Naive B cell (primary cell): Measurements from ENCODE around the gene MYO18A. TPM values are rescaled to one million over a fixed set of nuclear protein-coding genes. Genes with fewer than 3 reads are reported as not detected.
"Not testable (repeated sequence)": the region's sequence is repeated elsewhere in the genome, so short reads cannot be mapped to it uniquely, and the experiment has no call there.

Experiments used
- ATAC-seq, 2 donors: fragments of 150-1000 bp; cut with Tn5 transposase; 2 replicates each; pipeline ENCODE4 v1.10.0; 2021; ENCODE audit warnings: low read depth in 2 of 2, mild to moderate bottlenecking in 2 of 2, moderate library complexity in 2 of 2
- DNase-seq: peaks from one replicate; pipeline ENCODE4 v3.0.0; 2022
- H3K27ac Mint-ChIP-seq, 6 donors: one replicate each; pipeline ENCODE4 v1.8.0; 2020 to 2022; ENCODE audit warnings: mild to moderate bottlenecking in 6 of 6, mixed read lengths in 6 of 6, moderate library complexity in 5 of 6, inconsistent platforms in 2 of 6
- H3K27me3 Mint-ChIP-seq, 3 donors: one replicate each; pipeline ENCODE4 v1.8.0; 2021 to 2022; ENCODE audit warnings: mixed read lengths in 3 of 3, mild to moderate bottlenecking in 1 of 3
- H3K36me3 Mint-ChIP-seq, 2 donors: one replicate each; pipeline ENCODE4 v1.8.0; 2020 to 2022; ENCODE audit warnings: mixed read lengths in 2 of 2, inconsistent platforms in 1 of 2, mild to moderate bottlenecking in 1 of 2
- H3K4me1 Mint-ChIP-seq, 3 donors: one replicate each; pipeline ENCODE4 v1.8.0; 2020 to 2022; ENCODE audit warnings: mixed read lengths in 3 of 3, inconsistent platforms in 1 of 3, mild to moderate bottlenecking in 1 of 3, moderate library complexity in 1 of 3
- H3K4me3 Mint-ChIP-seq, 8 donors: one replicate each; pipeline ENCODE4 v1.8.0; 2020 to 2022; ENCODE audit warnings: mild to moderate bottlenecking in 8 of 8, mixed read lengths in 8 of 8, moderate library complexity in 8 of 8, inconsistent platforms in 2 of 8
- H3K9me3 Mint-ChIP-seq, 7 donors: one replicate each; pipeline ENCODE4 v1.8.0; 2020 to 2022; ENCODE audit warnings: mixed read lengths in 7 of 7, mild to moderate bottlenecking in 5 of 7, inconsistent platforms in 2 of 7, moderate library complexity in 1 of 7
- polyA plus RNA-seq, 6 donors: library from polyadenylated mRNA; unstranded; fragments of 300-500 nt; fragmentation: Illumina TruSeq; gene quantifications; one replicate each; pipeline ENCODE4 v1.2.3, GENCODE V29; 2021; ENCODE audit warnings: low read depth in 6 of 6

Gene MYO18A
- polyA plus RNA-seq: 10 to 100 TPM in 5 of 6 donors, 1 to 10 TPM in 1; 5.1 to 51.6 (median 17.0) TPM

DNA sequence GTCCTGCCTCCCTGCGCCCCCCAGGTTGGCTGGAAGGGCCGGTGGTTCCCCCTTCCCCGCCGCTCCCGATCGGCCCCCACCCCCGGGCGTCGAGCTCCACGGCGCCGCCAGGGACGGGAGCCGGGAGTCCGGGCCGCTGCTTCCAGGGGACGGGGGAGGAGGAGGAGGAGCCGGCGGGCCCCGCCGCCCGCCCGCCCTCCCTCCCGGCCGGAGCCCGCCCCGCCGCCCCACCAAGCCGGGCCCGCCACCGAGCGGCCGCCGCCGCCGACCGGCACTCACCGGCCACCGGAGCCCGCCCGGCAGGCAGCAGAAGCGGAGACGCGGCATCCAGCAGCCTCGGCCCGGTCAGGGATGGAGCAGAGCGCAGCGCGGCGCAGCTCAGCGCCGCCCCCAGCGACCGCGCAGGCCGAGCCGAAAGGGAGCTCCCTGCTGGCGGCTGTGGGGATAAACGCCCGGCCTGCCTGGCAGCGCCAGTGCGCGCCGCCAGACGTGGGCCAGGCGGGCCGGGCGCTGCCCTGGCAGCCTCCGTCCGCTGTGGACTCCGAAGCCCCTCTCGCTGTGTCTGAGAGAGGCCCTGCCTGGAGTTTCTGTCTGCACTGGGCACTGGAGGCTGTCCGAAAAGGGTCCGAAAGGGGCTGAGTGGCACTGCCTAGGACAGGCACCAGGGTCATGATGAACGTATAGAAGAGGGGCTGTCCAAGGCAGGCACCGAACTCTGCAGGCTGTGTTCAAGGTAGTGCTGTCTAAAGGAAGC is at the start of gene MYO18A:
TSS of gene MYO18A (minus strand) at position 365 of the 754 bp plus-strand sequence. CDS start 13,458 bp downstream, outside the sequence.
- Mint-ChIP-seq H3K4me3 (peak within 1 kb of the TSS; percentile 29 to 82 (median 67)), H3K27me3 (peaks cover 0 to 17% (median 6%) of the 10 kb centered on the region in 3 donors), H3K4me1 (peaks cover 10 to 21% (median 12%) of the 10 kb centered on the region in 3 donors), H3K36me3 (no peaks in the 10 kb centered on the region), H3K9me3 (peaks cover 0 to 3% (median 0%) of the 10 kb centered on the region in 7 donors), H3K27ac (no peak within 1 kb of the TSS)
- peak; percentile 75 for DNase-seq
- ATAC-seq: peak; percentile 90 to 91

GRCh38 chr17:29225396-29225795 is 45.2 kb upstream of the MYO18A start:
- H3K9me3 Mint-ChIP-seq: no peaks in the 10 kb centered on the region
- no peak overlapping the region for H3K4me3 Mint-ChIP-seq
- H3K4me1 Mint-ChIP-seq: no peaks in the 10 kb centered on the region
- H3K27me3 Mint-ChIP-seq: no peaks in the 10 kb centered on the region
- no peaks in the 10 kb centered on the region for H3K36me3 Mint-ChIP-seq
- peak overlapping the region in 1 of 6 donors; percentile 11 for H3K27ac Mint-ChIP-seq
- ATAC-seq (no peak), DNase-seq (no peak)

DNA sequence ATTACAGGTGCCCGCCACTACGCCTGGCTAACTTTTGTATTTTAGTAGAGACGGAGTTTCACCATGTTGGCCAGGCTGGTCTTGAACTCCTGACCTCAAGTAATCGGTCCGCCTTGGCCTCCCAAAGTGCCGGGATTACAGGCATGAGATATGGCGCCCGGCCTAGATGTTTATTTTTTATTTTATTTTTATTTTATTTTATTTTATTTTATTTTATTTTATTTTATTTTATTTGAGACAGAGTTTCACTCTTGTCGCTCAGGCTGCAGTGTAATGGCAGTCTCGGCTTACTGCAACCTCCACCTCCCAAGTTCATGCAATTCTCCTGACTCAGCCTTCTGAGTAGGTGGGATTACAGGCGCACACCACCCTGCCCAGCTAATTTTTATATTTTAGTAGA is 41.1 kb upstream of the MYO18A start:
- H3K27me3 Mint-ChIP-seq, H3K36me3 Mint-ChIP-seq, H3K4me3 Mint-ChIP-seq, H3K9me3 Mint-ChIP-seq, ATAC-seq, DNase-seq, H3K27ac Mint-ChIP-seq, H3K4me1 Mint-ChIP-seq: not testable (repeated sequence)

- peak; percentile 95 to 97 for ATAC-seq
- Mint-ChIP-seq H3K36me3 (no peaks in the 10 kb centered on the region), H3K27ac (peak overlapping the region in 1 of 6 donors; percentile 20), H3K27me3 (peaks cover 0 to 8% (median 0%) of the 10 kb centered on the region in 3 donors), H3K4me1 (peaks cover 0 to 8% (median 0%) of the 10 kb centered on the region in 3 donors), H3K4me3 (no peak overlapping the region), H3K9me3 (no peaks in the 10 kb centered on the region)
- DNase-seq: peak; percentile 58
Observed at GRCh38 chr17:29219378-29220047, 39.3 kb upstream of the MYO18A start.

GRCh38 chr17:29216856-29217255 is 36.7 kb upstream of the MYO18A start:
- no peaks in the 10 kb centered on the region for H3K9me3 Mint-ChIP-seq
- no peak for DNase-seq
- peaks cover 0 to 8% (median 0%) of the 10 kb centered on the region in 3 donors for H3K4me1 Mint-ChIP-seq
- peaks cover 0 to 8% (median 0%) of the 10 kb centered on the region in 3 donors for H3K27me3 Mint-ChIP-seq
- no peaks in the 10 kb centered on the region for H3K36me3 Mint-ChIP-seq
- ATAC-seq: no peak
- no peak overlapping the region for H3K4me3 Mint-ChIP-seq
- H3K27ac Mint-ChIP-seq: peak overlapping the region in 1 of 6 donors; percentile 14

DNA sequence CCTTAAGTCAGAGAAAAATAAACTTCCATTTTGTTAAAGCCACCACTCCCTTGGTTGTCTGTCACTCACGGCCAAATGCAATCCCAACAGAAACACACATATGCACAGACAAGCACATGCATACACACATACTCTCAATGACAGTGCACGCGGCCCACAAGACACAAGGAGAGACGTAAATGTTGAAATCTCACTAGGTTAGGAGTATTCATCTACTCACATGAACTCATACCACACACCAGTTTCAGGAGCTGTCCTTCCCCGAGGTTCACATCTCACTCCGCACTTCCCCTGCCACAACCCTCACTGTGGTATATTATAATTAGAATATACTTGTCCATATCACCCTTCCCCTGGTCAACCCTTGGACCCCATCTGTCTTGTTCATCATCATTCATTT is 36.0 kb upstream of the MYO18A start:
- Mint-ChIP-seq H3K36me3 (no peaks in the 10 kb centered on the region), H3K4me1 (peaks cover 0 to 8% (median 0%) of the 10 kb centered on the region in 3 donors), H3K9me3 (no peaks in the 10 kb centered on the region), H3K27ac (peak overlapping the region in 1 of 6 donors; percentile 14), H3K27me3 (peaks cover 0 to 8% (median 0%) of the 10 kb centered on the region in 3 donors), H3K4me3 (no peak overlapping the region)
- DNase-seq (no peak), ATAC-seq (no peak)

- Mint-ChIP-seq H3K27ac (no peak overlapping the region), H3K27me3 (peaks cover 0 to 8% (median 0%) of the 10 kb centered on the region in 3 donors), H3K4me1 (peaks cover 0 to 8% (median 0%) of the 10 kb centered on the region in 3 donors), H3K36me3 (no peaks in the 10 kb centered on the region), H3K9me3 (no peaks in the 10 kb centered on the region), H3K4me3 (no peak overlapping the region)
- ATAC-seq (no peak), DNase-seq (no peak)
Observed at GRCh38 chr17:29215717-29216116, 35.5 kb upstream of the MYO18A start.

- peaks cover 0 to 8% (median 0%) of the 10 kb centered on the region in 3 donors for H3K27me3 Mint-ChIP-seq
- peaks cover 0 to 8% (median 0%) of the 10 kb centered on the region in 3 donors for H3K4me1 Mint-ChIP-seq
- H3K27ac Mint-ChIP-seq: peak overlapping the region in 1 of 6 donors; percentile 33
- no peak for ATAC-seq
- H3K9me3 Mint-ChIP-seq: no peaks in the 10 kb centered on the region
- no peaks in the 10 kb centered on the region for H3K36me3 Mint-ChIP-seq
- no peak for DNase-seq
- H3K4me3 Mint-ChIP-seq: peak overlapping the region in 1 of 8 donors; percentile 47
Observed at GRCh38 chr17:29215174-29215573, 35.0 kb upstream of the MYO18A start.

DNA sequence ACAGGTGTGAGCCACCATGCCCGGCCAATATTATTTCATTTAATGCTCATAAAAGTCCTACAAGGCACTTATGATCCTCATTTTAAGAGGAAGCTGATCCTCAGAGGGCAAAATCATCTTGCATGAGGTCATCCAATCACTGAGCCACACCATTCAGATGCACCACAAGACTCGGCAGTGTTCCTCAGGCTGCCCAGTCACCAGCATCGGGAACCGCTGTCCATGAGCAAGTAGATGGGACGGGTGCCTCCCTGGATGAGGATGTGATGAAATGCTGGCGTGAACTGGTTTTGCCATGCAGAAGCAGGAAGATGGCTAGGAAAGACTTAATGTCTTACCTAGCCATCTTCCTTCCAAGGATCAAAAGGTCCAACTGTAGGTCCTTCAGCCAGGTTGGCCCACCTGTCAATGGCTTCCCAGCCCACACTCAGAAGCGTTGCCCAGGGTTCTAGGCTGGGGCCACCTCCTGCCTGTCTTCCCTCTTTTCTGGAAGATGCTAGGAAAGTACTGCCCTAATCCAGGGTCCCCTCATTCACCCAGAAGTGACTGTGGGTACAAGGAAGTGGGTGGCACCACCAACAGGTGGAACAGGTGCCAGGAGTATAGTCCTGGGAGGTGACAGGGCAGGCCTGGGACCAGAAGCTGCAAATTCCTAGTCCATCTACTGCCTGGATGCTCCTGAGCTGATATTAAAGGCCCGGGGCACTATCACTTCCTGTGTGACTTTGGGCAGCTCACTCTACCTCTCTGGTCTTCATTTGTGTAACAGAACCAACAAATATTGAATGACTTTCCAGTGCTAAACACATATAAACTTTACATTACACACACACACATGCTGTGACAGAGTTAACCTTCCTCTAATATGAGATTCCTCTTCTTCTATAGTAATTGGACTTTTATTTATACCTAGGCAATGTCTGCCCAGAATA is 34.3 kb upstream of the MYO18A start:
- peaks cover 0 to 8% (median 0%) of the 10 kb centered on the region in 3 donors for H3K27me3 Mint-ChIP-seq
- peaks cover 0 to 4% (median 0%) of the 10 kb centered on the region in 3 donors for H3K4me1 Mint-ChIP-seq
- H3K4me3 Mint-ChIP-seq: no peak overlapping the region
- DNase-seq: no peak
- H3K27ac Mint-ChIP-seq: peak overlapping the region in 1 of 6 donors; percentile 33
- no peaks in the 10 kb centered on the region for H3K9me3 Mint-ChIP-seq
- no peaks in the 10 kb centered on the region for H3K36me3 Mint-ChIP-seq
- no peak for ATAC-seq

DNA sequence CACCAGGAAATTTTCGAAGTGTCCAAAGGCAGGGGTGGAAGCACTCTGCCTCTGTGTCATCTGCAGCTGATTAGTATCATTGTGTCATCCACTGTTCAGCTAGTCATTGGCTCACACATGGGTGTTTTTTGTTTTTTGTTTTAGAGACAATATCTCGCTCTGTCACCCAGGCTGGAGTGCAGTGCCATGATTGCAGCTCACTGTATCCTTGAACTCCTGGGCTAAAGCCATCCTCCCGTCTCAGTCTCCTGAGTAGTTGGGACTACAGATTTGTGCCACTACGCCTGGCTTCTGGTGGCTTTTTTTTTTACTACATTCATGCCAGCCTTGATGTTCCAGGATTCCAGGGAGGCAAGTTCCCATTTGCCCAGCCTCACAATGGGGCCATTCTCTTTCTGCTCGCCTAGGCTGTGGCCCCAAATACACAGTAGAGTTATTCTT is 32.5 kb upstream of the MYO18A start:
- H3K36me3 Mint-ChIP-seq: no peaks in the 10 kb centered on the region
- ATAC-seq (no peak), DNase-seq (no peak)
- peaks cover 0 to 8% (median 0%) of the 10 kb centered on the region in 3 donors for H3K27me3 Mint-ChIP-seq
- H3K27ac Mint-ChIP-seq: no peak overlapping the region
- H3K4me1 Mint-ChIP-seq: no peaks in the 10 kb centered on the region
- H3K4me3 Mint-ChIP-seq: no peak overlapping the region
- H3K9me3 Mint-ChIP-seq: no peaks in the 10 kb centered on the region

GRCh38 chr17:29212094-29212631 is 32.0 kb upstream of the MYO18A start:
- Mint-ChIP-seq H3K9me3 (no peaks in the 10 kb centered on the region), H3K27ac (no peak overlapping the region), H3K36me3 (no peaks in the 10 kb centered on the region), H3K27me3 (peaks cover 0 to 8% (median 0%) of the 10 kb centered on the region in 3 donors), H3K4me1 (no peaks in the 10 kb centered on the region), H3K4me3 (no peak overlapping the region)
- DNase-seq (no peak), ATAC-seq (no peak)

- Mint-ChIP-seq H3K27me3 (peaks cover 0 to 1% (median 0%) of the 10 kb centered on the region in 3 donors), H3K36me3 (no peaks in the 10 kb centered on the region), H3K4me3 (no peak overlapping the region), H3K4me1 (no peaks in the 10 kb centered on the region), H3K9me3 (no peaks in the 10 kb centered on the region), H3K27ac (no peak overlapping the region)
- ATAC-seq (no peak), DNase-seq (no peak)
Observed at GRCh38 chr17:29210879-29211278, 30.7 kb upstream of the MYO18A start.

DNA sequence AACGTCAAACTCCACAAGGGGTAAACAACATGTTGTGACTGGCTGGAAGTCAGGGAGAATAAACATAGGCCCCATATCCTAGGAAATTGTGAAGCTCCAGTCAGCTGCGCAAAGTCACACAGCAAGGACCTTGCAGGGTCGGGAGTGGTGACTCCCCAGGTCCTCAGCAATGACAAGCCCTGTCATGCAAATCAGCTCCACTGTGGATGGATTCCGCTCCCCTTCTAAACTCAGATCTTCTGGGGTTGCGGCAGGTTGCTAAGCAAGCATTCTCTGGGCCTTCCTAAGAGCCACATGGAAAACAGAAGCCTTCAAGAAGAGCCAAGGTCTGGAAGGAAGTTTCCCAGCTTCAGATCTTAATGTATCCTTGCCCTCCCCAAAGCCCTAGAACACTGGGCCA is 28.9 kb upstream of the MYO18A start:
- Mint-ChIP-seq H3K9me3 (no peaks in the 10 kb centered on the region), H3K4me3 (peak overlapping the region in 1 of 8 donors; percentile 2), H3K4me1 (no peaks in the 10 kb centered on the region), H3K27me3 (peaks cover 11 to 17% (median 16%) of the 10 kb centered on the region in 3 donors), H3K27ac (no peak overlapping the region), H3K36me3 (no peaks in the 10 kb centered on the region)
- DNase-seq: no peak
- no peak for ATAC-seq
